Activated CD4-positive, alpha-beta memory T cell treated with anti-CD3 and anti-CD28 coated beads, Interleukin-2, amount 10 ng/mL, durations not matched to agents 7 days and 5 days (primary cell): ENCODE results near the gene DNM3. TPM values are rescaled to one million over a fixed set of nuclear protein-coding genes. Genes with fewer than 3 reads are reported as not detected.
"Not testable (repeated sequence)": the region's sequence is repeated elsewhere in the genome, so short reads cannot be mapped to it uniquely, and the experiment has no call there.

Experiments used
- CTCF ChIA-PET: fragments of 350-600 bp; sonication (Branson Sonifier 250); formaldehyde crosslinking; loops from one replicate; lab custom pipeline; 2021; ENCODE audit warnings: antibody characterized with exemption, inconsistent platforms; lab: Charles Lee
- POLR2A ChIA-PET: fragments of 350-600 bp; sonication (Branson Sonifier 250); formaldehyde crosslinking; loops from one replicate; lab custom pipeline; 2021; ENCODE audit warnings: antibody characterized with exemption; lab: Charles Lee
- DNase-seq: peaks from one replicate; pipeline ENCODE4 v3.0.0-alpha.2; 2020
- H3K27ac Mint-ChIP-seq: one replicate; pipeline ENCODE4 v1.8.0; 2021; ENCODE audit warnings: mild to moderate bottlenecking, mixed read lengths
- H3K27me3 Mint-ChIP-seq: one replicate; pipeline ENCODE4 v1.8.0; 2021; ENCODE audit warnings: mixed read lengths
- H3K36me3 Mint-ChIP-seq: one replicate; pipeline ENCODE4 v1.8.0; 2021; ENCODE audit warnings: low read depth, mixed read lengths
- H3K4me1 Mint-ChIP-seq: one replicate; pipeline ENCODE4 v1.8.0; 2021; ENCODE audit warnings: mixed read lengths
- H3K4me3 Mint-ChIP-seq: one replicate; pipeline ENCODE4 v1.8.0; 2021; ENCODE audit warnings: mild to moderate bottlenecking, mixed read lengths
- H3K9me3 Mint-ChIP-seq: one replicate; pipeline ENCODE4 v1.8.0; 2021; ENCODE audit warnings: mixed read lengths
- total RNA-seq, 2 experiments: library from RNA; stranded (reverse); gene quantifications; one replicate each; pipeline ENCODE4 v1.2.3, GENCODE V29; 2021

DNM3 gene
- total RNA-seq, result 1 to 10 TPM; 2.0 to 2.2 TPM

DNA sequence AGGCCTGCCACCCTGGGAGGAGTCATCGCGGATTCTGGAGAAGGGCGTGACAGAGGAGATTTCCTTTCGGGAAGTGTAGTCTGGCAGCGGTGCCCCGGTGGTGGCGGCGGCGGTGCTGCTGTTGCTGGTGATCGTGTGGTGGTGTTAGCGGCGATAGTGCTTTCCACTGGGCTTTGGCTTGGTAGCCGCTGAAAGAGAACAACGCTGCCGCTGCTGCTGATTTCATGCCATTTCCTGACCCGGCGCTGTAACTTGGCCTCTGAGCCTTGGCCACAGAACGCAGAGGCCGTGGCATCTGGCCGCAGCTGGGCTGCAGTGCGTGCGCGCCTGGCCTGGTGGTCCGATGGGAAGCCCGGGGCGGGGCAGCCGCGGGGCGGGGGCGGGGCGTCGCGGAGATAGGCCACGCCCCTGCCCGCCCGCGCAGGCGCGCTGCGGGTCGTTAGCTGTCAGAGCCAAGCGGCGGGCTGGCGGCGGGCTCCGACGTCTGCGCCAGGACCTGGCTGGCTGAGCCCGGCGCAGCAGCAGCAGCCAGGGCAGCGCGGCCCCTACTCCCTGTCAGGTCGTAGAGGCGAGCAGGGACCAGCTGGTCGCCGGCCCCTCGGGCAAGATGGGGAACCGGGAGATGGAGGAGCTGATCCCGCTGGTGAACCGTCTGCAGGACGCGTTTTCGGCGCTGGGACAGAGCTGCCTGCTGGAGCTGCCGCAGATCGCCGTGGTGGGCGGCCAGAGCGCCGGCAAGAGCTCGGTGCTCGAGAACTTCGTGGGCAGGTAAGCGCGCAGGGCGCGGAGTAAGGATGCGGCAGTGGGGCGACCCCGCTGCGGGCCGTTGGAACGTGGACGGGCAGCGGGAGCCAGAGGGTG is at the start of gene DNM3:
Gene DNM3, plus strand, starts transcription at position 449 of the 861 bp plus-strand sequence. Its CDS starts 159 bp downstream, at position 608.
- Mint-ChIP-seq H3K4me3 (peak within 1 kb of the TSS; percentile 81), H3K27ac (peak within 1 kb of the TSS; percentile 25), H3K4me1 (peaks cover 17% of the 10 kb centered on the region), H3K36me3 (peaks cover 4% of the 10 kb centered on the region), H3K27me3 (peaks cover 28% of the 10 kb centered on the region), H3K9me3 (no peaks in the 10 kb centered on the region)
- peak; percentile 82 for DNase-seq
- POLR2A ChIA-PET, result interaction anchor here (0.6 to 1.3 kb wide), 5 partner anchors 17 to 354 kb away, joined by 3 to 4 read pairs (median 3); partner anchors contain the start of gene METTL13
- CTCF ChIA-PET, result interaction anchor here (0.8 to 2.2 kb wide), 9 partner anchors 11 to 197 kb away, joined by 3 to 20 read pairs (median 4); no protein-coding TSS in a partner anchor

DNA sequence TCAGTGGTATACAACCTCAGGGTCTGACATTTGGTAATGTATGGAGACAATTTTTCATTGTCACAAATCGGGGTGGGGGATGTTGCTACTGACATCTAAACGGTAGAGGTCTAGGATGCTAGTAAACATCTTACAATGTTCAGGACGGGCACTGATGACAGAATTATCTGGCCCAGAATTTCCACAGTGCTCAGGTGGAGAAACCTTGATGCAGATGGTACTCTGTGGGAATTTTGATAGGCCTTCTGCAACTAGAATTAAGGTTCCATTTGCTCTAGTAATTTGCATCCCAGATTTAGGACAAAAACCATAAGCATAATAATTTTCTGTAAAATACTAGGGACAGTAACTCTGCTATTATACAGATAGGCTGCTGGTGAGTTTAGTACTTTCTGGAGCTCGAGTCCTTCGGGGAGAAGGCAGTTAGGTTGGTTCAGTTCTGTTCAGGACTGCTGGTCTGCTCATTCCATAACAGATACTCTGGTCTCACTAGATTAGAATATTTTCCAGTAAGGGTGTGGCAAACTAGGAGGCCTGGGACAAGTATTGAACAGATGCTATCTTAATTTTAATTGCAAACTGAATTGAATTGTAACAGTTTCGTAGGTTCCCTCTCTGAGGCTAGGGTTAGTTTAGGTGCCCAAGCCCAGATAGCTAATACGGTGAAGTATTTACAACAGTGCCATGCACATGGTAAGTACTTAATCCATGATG is 48.5 kb upstream of the DNM3 start:
- Mint-ChIP-seq H3K27ac (peak overlapping the region; percentile 37), H3K36me3 (peaks cover 91% of the 10 kb centered on the region), H3K4me3 (no peak overlapping the region), H3K4me1 (peaks cover 40% of the 10 kb centered on the region), H3K27me3 (no peaks in the 10 kb centered on the region), H3K9me3 (no peaks in the 10 kb centered on the region)
- CTCF ChIA-PET, result interaction anchor here (1.2 to 1.3 kb wide), 2 partner anchors 8 to 49 kb away, joined by 3 read pairs; no protein-coding TSS in a partner anchor
- no peak for DNase-seq
- POLR2A ChIA-PET, result interaction anchor here (2.4 kb wide), 1 partner anchor 51 kb away, joined by 10 read pairs; the partner anchor contains the start of gene VAMP4

DNA sequence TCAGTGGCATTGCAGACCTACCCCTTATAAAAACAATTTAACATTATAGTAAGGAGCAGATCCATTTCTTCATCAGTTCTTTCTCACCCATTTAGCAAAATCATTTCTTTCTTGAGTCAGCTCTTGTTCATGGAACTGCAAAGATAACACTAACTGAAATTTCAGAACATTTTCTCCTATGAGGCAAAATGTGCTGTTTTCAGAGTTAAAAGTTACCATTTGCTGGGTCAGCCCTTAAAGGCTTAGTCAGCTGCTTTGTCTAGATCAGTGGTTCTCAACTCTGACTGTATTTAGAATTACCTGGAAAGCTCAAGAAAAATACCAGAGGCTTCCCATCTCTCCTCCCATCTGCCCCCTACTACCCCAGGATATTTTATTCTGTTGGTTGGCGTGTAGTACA is 47.7 kb upstream of the DNM3 start:
- Mint-ChIP-seq H3K9me3 (no peaks in the 10 kb centered on the region), H3K27ac (peak overlapping the region; percentile 83), H3K4me3 (no peak overlapping the region), H3K36me3 (peaks cover 86% of the 10 kb centered on the region), H3K27me3 (no peaks in the 10 kb centered on the region), H3K4me1 (peaks cover 35% of the 10 kb centered on the region)
- POLR2A ChIA-PET, result interaction anchor here (2.4 kb wide), 1 partner anchor 52 kb away, joined by 10 read pairs; the partner anchor contains the start of gene VAMP4
- DNase-seq, result no peak
- CTCF ChIA-PET, result interaction anchor here (1.2 to 1.3 kb wide), 2 partner anchors 9 to 50 kb away, joined by 3 read pairs; no protein-coding TSS in a partner anchor

- H3K4me3 Mint-ChIP-seq, result no peak overlapping the region
- H3K36me3 Mint-ChIP-seq, result peaks cover 81% of the 10 kb centered on the region
- H3K9me3 Mint-ChIP-seq, result no peaks in the 10 kb centered on the region
- peak overlapping the region; percentile 83 for H3K27ac Mint-ChIP-seq
- DNase-seq, result peak; percentile 70
- H3K27me3 Mint-ChIP-seq, result no peaks in the 10 kb centered on the region
- H3K4me1 Mint-ChIP-seq, result peaks cover 32% of the 10 kb centered on the region
- ChIA-PET POLR2A (interaction anchor here (0.6 to 2.4 kb wide), 2 partner anchors 52 to 657 kb away, joined by 3 to 10 read pairs; partner anchors contain the start of gene VAMP4), CTCF (interaction anchor here (1.2 kb wide), 1 partner anchor 50 kb away, joined by 3 read pairs; no protein-coding TSS in a partner anchor)
Observed at GRCh38 chr1:171794085-171794484, 47.2 kb upstream of the DNM3 start.

DNA sequence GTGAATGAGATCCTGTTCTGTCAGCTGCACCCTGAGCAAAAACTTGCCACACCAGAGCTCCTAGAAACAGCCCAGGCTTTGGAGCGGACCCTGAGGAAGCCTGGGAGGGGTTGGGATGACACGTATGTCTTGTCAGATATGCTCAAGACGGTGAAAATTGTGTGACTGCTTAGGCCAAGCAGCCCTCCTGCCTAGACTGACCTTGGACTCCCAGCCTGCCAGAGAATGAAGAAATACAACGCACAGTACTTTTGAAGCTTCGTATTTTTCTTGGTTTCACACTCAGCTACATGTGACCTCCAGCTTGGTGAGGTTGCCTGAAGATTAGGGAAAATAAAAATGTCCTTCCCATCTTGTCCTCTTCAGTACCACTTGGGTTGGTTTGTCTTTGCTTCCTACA is 44.7 kb upstream of the DNM3 start:
- ChIA-PET POLR2A (no interaction called here), CTCF (interaction anchor here (0.6 kb wide), 1 partner anchor 21 kb away, joined by 5 read pairs; no protein-coding TSS in a partner anchor)
- H3K27ac Mint-ChIP-seq, result no peak overlapping the region
- DNase-seq, result no peak
- peaks cover 59% of the 10 kb centered on the region for H3K36me3 Mint-ChIP-seq
- H3K4me1 Mint-ChIP-seq, result peaks cover 27% of the 10 kb centered on the region
- H3K4me3 Mint-ChIP-seq, result no peak overlapping the region
- H3K27me3 Mint-ChIP-seq, result no peaks in the 10 kb centered on the region
- no peaks in the 10 kb centered on the region for H3K9me3 Mint-ChIP-seq

GRCh38 chr1:171798311-171798710 is 43.0 kb upstream of the DNM3 start:
- H3K4me1 Mint-ChIP-seq, result peaks cover 18% of the 10 kb centered on the region
- H3K36me3 Mint-ChIP-seq, result peaks cover 44% of the 10 kb centered on the region
- no peaks in the 10 kb centered on the region for H3K27me3 Mint-ChIP-seq
- no peaks in the 10 kb centered on the region for H3K9me3 Mint-ChIP-seq
- CTCF ChIA-PET, result interaction anchor here (1.3 to 8.5 kb wide), 2 partner anchors 154 to 185 kb away, joined by 5 to 122 read pairs; no protein-coding TSS in a partner anchor
- no peak overlapping the region for H3K27ac Mint-ChIP-seq
- POLR2A ChIA-PET, result interaction anchor here (0.6 to 2.6 kb wide), 3 partner anchors 13 to 313 kb away, joined by 3 to 7 read pairs (median 3); partner anchors contain the start of gene PRRC2C
- DNase-seq, result no peak
- no peak overlapping the region for H3K4me3 Mint-ChIP-seq

DNA sequence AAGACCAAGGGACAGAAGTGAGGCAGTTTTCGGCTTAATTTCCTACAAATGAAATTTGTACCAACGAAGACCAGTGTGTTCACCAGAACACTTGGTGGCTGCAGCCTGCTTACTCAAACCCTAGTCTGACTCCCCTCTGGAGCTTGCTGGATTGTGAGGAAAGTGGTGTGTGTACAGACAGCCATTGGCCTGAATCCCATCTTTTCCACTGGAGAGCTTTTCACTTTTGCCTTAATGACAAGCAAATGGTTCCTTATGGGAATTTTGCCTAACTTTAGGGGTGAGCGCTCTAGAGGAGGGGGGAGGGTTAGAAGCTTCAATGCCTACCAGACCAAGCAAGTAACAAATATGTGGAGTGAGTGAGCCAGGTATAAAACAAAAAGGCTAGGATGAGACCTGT is 42.5 kb upstream of the DNM3 start:
- Mint-ChIP-seq H3K27me3 (no peaks in the 10 kb centered on the region), H3K9me3 (no peaks in the 10 kb centered on the region), H3K36me3 (peaks cover 41% of the 10 kb centered on the region), H3K27ac (no peak overlapping the region), H3K4me1 (peaks cover 13% of the 10 kb centered on the region), H3K4me3 (no peak overlapping the region)
- no peak for DNase-seq
- ChIA-PET POLR2A (interaction anchor here (0.6 to 2.6 kb wide), 5 partner anchors 14 to 314 kb away, joined by 3 to 7 read pairs (median 3); partner anchors contain the start of genes METTL13 and PRRC2C), CTCF (interaction anchor here (1.1 to 8.5 kb wide), 3 partner anchors 9 to 184 kb away, joined by 3 to 122 read pairs (median 5); no protein-coding TSS in a partner anchor)

DNA sequence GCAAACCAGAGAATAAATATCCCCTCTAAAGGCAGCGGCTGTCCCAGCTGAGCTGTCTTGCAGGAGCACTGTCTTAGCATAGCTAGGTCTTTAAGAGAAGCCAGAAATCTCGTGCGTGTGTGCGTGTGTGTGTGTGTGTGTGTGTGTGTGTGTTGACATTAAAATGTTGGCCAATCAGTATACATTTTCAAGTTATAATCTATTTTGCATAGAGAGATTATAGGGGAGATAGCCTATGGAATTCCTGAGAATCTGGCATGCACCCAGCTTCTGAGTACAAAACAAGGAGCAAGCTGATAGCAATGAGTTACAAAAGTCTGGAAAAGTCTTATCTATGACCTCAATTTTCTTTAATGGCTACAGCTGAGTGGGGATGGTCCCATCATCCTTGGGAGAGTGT is 42.1 kb upstream of the DNM3 start:
- Mint-ChIP-seq H3K9me3 (no peaks in the 10 kb centered on the region), H3K27ac (no peak overlapping the region), H3K4me1 (peaks cover 9% of the 10 kb centered on the region), H3K36me3 (peaks cover 37% of the 10 kb centered on the region), H3K4me3 (no peak overlapping the region), H3K27me3 (no peaks in the 10 kb centered on the region)
- ChIA-PET CTCF (interaction anchor here (0.6 to 8.5 kb wide), 5 partner anchors 8 to 630 kb away, joined by 3 to 122 read pairs (median 5); no protein-coding TSS in a partner anchor), POLR2A (interaction anchor here (0.8 to 2.6 kb wide), 4 partner anchors 14 to 184 kb away, joined by 3 to 7 read pairs (median 3); partner anchors contain the start of gene METTL13)
- no peak for DNase-seq

- POLR2A ChIA-PET, result interaction anchor here (1.2 to 2.7 kb wide), 3 partner anchors 15 to 183 kb away, joined by 3 to 12 read pairs (median 7); partner anchors contain the start of gene VAMP4
- H3K4me3 Mint-ChIP-seq, H3K9me3 Mint-ChIP-seq, H3K27ac Mint-ChIP-seq, H3K4me1 Mint-ChIP-seq, DNase-seq, H3K27me3 Mint-ChIP-seq: not testable (repeated sequence)
- H3K36me3 Mint-ChIP-seq, result peaks cover 32% of the 10 kb centered on the region
- CTCF ChIA-PET, result interaction anchor here (0.6 to 8.5 kb wide), 12 partner anchors 8 to 629 kb away, joined by 3 to 122 read pairs (median 6); partner anchors contain the start of genes DNM3 and METTL13
Observed at GRCh38 chr1:171799698-171800097, 41.6 kb upstream of the DNM3 start.

GRCh38 chr1:171800342-171800741 is 41.0 kb upstream of the DNM3 start:
- H3K27me3 Mint-ChIP-seq, result no peaks in the 10 kb centered on the region
- CTCF ChIA-PET, result interaction anchor here (0.6 to 8.5 kb wide), 16 partner anchors 10 to 251 kb away, joined by 3 to 122 read pairs (median 5); partner anchors contain the start of genes DNM3 and METTL13
- H3K27ac Mint-ChIP-seq, result no peak overlapping the region
- no peak for DNase-seq
- H3K36me3 Mint-ChIP-seq, result peaks cover 27% of the 10 kb centered on the region
- peaks cover 1% of the 10 kb centered on the region for H3K4me1 Mint-ChIP-seq
- H3K4me3 Mint-ChIP-seq, result no peak overlapping the region
- POLR2A ChIA-PET, result interaction anchor here (0.6 to 2.7 kb wide), 4 partner anchors 16 to 315 kb away, joined by 3 to 12 read pairs (median 5); partner anchors contain the start of genes PRRC2C and VAMP4
- no peaks in the 10 kb centered on the region for H3K9me3 Mint-ChIP-seq

- ChIA-PET POLR2A (interaction anchor here (1.4 to 2.7 kb wide), 4 partner anchors 16 to 180 kb away, joined by 3 to 12 read pairs (median 5); partner anchors contain the start of gene VAMP4), CTCF (interaction anchor here (0.6 to 8.5 kb wide), 18 partner anchors 10 to 250 kb away, joined by 3 to 122 read pairs (median 4); partner anchors contain the start of genes DNM3 and METTL13)
- H3K9me3 Mint-ChIP-seq, result no peaks in the 10 kb centered on the region
- no peak for DNase-seq
- H3K27ac Mint-ChIP-seq, result no peak overlapping the region
- peaks cover 6% of the 10 kb centered on the region for H3K4me1 Mint-ChIP-seq
- H3K4me3 Mint-ChIP-seq, result no peak overlapping the region
- no peaks in the 10 kb centered on the region for H3K27me3 Mint-ChIP-seq
- H3K36me3 Mint-ChIP-seq, result peaks cover 22% of the 10 kb centered on the region
Observed at GRCh38 chr1:171800851-171801250, 40.4 kb upstream of the DNM3 start.
